Hepatocyte (in vitro differentiated cells): ENCODE results near the gene HECTD2. TPM values are rescaled to one million over a fixed set of nuclear protein-coding genes. Genes with fewer than 3 reads are reported as not detected.

Experiments
- DNase-seq: peaks from one replicate; pipeline ENCODE4 v3.0.0-alpha.2; 2016; ENCODE audit warnings: low spot score
- H2AFZ ChIP-seq: fragments of 200-600 bp; sonication (generic); 2 replicates; pipeline ENCODE4 v1.6.0; 2016; ENCODE audit warnings: antibody characterized with exemption, mild to moderate bottlenecking
- H3K27ac ChIP-seq: fragments of 200-600 bp; sonication (generic); 2 replicates; pipeline ENCODE4 v1.5.1; 2016; ENCODE audit warnings: mild to moderate bottlenecking
- H3K27me3 ChIP-seq: fragments of 200-600 bp; sonication (generic); 2 replicates; pipeline ENCODE4 v1.6.1; 2016
- H3K36me3 ChIP-seq: fragments of 200-600 bp; sonication (generic); replicated peaks from 2 replicates; pipeline ENCODE4 v1.5.1; 2016; ENCODE audit warnings: low read depth; ENCODE audit not compliant: insufficient read depth
- H3K4me1 ChIP-seq: fragments of 200-600 bp; sonication (generic); 2 replicates; pipeline ENCODE4 v1.5.1; 2016; ENCODE audit warnings: mild to moderate bottlenecking, moderate library complexity; ENCODE audit not compliant: insufficient read depth
- H3K4me2 ChIP-seq: fragments of 200-600 bp; sonication (generic); 2 replicates; pipeline ENCODE4 v1.6.0; 2016
- H3K4me3 ChIP-seq: fragments of 200-600 bp; sonication (generic); 2 replicates; pipeline ENCODE4 v1.5.1; 2016; ENCODE audit warnings: mild to moderate bottlenecking
- H3K79me2 ChIP-seq: fragments of 200-600 bp; sonication (generic); 2 replicates; pipeline ENCODE4 v1.6.0; 2017; ENCODE audit warnings: mild to moderate bottlenecking
- H3K9me2 ChIP-seq: fragments of 200-600 bp; sonication (generic); replicated peaks from 2 replicates; pipeline ENCODE4 v1.6.0; 2017; ENCODE audit warnings: mild to moderate bottlenecking; ENCODE audit not compliant: insufficient read depth
- H3K9me3 ChIP-seq: fragments of 200-600 bp; sonication (generic); 2 replicates; pipeline ENCODE4 v1.5.1; 2016; ENCODE audit warnings: low read depth, mild to moderate bottlenecking
- H4K20me1 ChIP-seq: fragments of 200-600 bp; sonication (generic); 2 replicates; pipeline ENCODE4 v1.6.0; 2016; ENCODE audit warnings: mild to moderate bottlenecking; ENCODE audit not compliant: insufficient read depth, poor library complexity, severe bottlenecking
- CTCF ChIP-seq: fragments of 200-600 bp; sonication (generic); IDR thresholded peaks from 2 replicates; pipeline ENCODE4 v1.5.1; 2016; ENCODE audit warnings: antibody characterized with exemption, mild to moderate bottlenecking; ENCODE audit not compliant: poor library complexity
- EZH2 ChIP-seq: fragments of 200-600 bp; sonication (generic); IDR thresholded peaks from 2 replicates; pipeline ENCODE4 v1.6.1; 2016; ENCODE audit warnings: antibody characterized with exemption, mild to moderate bottlenecking, borderline replicate concordance
- EZH2phosphoT487 ChIP-seq: fragments of 200-600 bp; sonication (generic); IDR thresholded peaks from one replicate; pipeline ENCODE4 v1.6.1; 2018; ENCODE audit warnings: antibody characterized with exemption, mild to moderate bottlenecking, low read depth, moderate library complexity; ENCODE audit not compliant: unreplicated experiment, severe bottlenecking
- WGBS: methylation state at CpG from one replicate; pipeline ENCODE4 v1.1.6; 2016; ENCODE audit warnings: low lambda C conversion rate; ENCODE audit errors: missing lambda C conversion rate; 5-methylcytosine and 5-hydroxymethylcytosine counted together
- polyA plus RNA-seq: library from polyadenylated mRNA; unstranded; fragments of >200 nt; fragmentation: Nextera tagmentation; extraction: Ambion mirVana; gene quantifications from 2 replicates; pipeline ENCODE4 v1.2.1, GENCODE V29; 2016
- total RNA-seq: library from RNA; depleted of rRNA; stranded (reverse); fragments of >200 nt; gene quantifications from 2 replicates; pipeline ENCODE4 v1.2.3, GENCODE V29; 2014

Gene HECTD2
- total and polyA plus RNA-seq, 2 experiments from 2014 or later, result 9.0 to 25.0 TPM

GRCh38 chr10:91552274-91553095 is 142.3 kb downstream of the HECTD2 start:
- Histone ChIP-seq H3K27me3 (no peaks in the 10 kb centered on the region), H3K4me1 (peaks cover 13% of the 10 kb centered on the region), H3K36me3 (no peaks in the 10 kb centered on the region), H3K9me2 (no peaks in the 10 kb centered on the region), H3K4me2 (no peak overlapping the region), H3K79me2 (no peaks in the 10 kb centered on the region), H2AFZ (no peak overlapping the region), H3K4me3 (no peak overlapping the region), H4K20me1 (no peaks in the 10 kb centered on the region), H3K9me3 (no peaks in the 10 kb centered on the region), H3K27ac (no peak overlapping the region)
- 94% methylated on average over 11 of the region's 11 CpGs for WGBS
- DNase-seq, result peak; percentile 23
- peak; percentile 47 for TF ChIP-seq CTCF
- TF ChIP-seq EZH2phosphoT487, result no peak

- H3K4me1 ChIP-seq, result peaks cover 22% of the 10 kb centered on the region
- H2AFZ ChIP-seq, result no peak overlapping the region
- H3K27me3 ChIP-seq, result no peaks in the 10 kb centered on the region
Measured at GRCh38 chr10:91555455-91555854, 145.3 kb downstream of the HECTD2 start.

GRCh38 chr10:91556691-91557566 is 146.8 kb downstream of the HECTD2 start:
- Histone ChIP-seq H3K27ac (peak overlapping the region; percentile 87), H4K20me1 (no peaks in the 10 kb centered on the region), H3K4me3 (no peak overlapping the region), H3K4me1 (peaks cover 22% of the 10 kb centered on the region), H3K9me3 (no peaks in the 10 kb centered on the region), H3K27me3 (no peaks in the 10 kb centered on the region), H3K9me2 (no peaks in the 10 kb centered on the region), H2AFZ (no peak overlapping the region), H3K79me2 (no peaks in the 10 kb centered on the region), H3K4me2 (peak overlapping the region; percentile 44), H3K36me3 (no peaks in the 10 kb centered on the region)
- DNase-seq, result peak; percentile 64
- TF ChIP-seq EZH2phosphoT487, result no peak
- TF ChIP-seq CTCF, result no peak
- no peak for TF ChIP-seq EZH2
- WGBS, result 63% methylated on average over 12 of the region's 12 CpGs

More at GRCh38 chr10:91555455-91555854, 145.3 kb downstream of the HECTD2 start:
- Histone ChIP-seq H3K9me2 (no peaks in the 10 kb centered on the region), H3K27ac (peak overlapping the region; percentile 87), H3K4me2 (no peak overlapping the region), H3K36me3 (no peaks in the 10 kb centered on the region), H3K79me2 (no peaks in the 10 kb centered on the region), H3K9me3 (no peaks in the 10 kb centered on the region), H3K4me3 (no peak overlapping the region), H4K20me1 (no peaks in the 10 kb centered on the region)
- no peak for DNase-seq
- TF ChIP-seq EZH2phosphoT487 (no peak), CTCF (no peak), EZH2 (no peak)
